PC-9 (cell line): Measurements from ENCODE around the gene APEH.

ENCODE experiments used
- CTCF ChIP-seq: fragments of 200-600 bp; sonication (generic); conservative IDR thresholded peaks from 2 replicates; pipeline ENCODE4 v1.6.1; 2017; ENCODE audit warnings: mixed run types, antibody characterized with exemption, mild to moderate bottlenecking, moderate library complexity
- EZH2 ChIP-seq: fragments of 200-600 bp; sonication (generic); IDR thresholded peaks from 2 replicates; pipeline ENCODE4 v1.8.0; 2017; ENCODE audit warnings: antibody characterized with exemption, low read depth

- no peak for TF ChIP-seq CTCF
- no peak for TF ChIP-seq EZH2
Observed at GRCh38 chr3:49716169-49716568, 42.0 kb downstream of the APEH start.
